ENCODE data around the gene ENC1. TPM values are rescaled to one million over a fixed set of nuclear protein-coding genes. Genes with fewer than 3 reads are reported as not detected.

ENC1 gene
- total RNA-seq, 2 donors from 2014 or later = 0.60 to 1.9 TPM

DNA sequence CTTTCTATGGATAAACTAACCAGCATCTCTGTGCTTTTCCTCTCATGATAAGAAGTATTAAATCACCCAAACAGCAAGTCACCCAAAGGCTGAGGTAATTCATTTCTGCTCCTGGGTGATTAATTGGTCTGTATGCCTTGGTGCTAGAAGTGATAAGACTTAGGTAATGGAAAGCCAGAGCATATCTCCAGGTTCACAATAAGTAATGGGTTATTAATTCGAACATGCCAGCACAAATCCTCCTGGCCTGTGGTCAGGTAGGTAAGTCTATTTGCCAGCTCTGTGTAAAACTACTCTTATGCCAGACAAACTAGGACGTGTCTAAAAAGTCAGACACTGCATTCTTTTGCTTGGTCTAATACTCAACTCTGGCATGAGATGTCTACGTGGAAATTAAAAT is 11.2 kb upstream of the ENC1 start:
- no peak overlapping the region for H3K4me3 Mint-ChIP-seq
- peaks cover 2% of the 10 kb centered on the region for H3K27me3 Mint-ChIP-seq (ENCODE audit: low read depth)
- DNase-seq = no peak

DNA sequence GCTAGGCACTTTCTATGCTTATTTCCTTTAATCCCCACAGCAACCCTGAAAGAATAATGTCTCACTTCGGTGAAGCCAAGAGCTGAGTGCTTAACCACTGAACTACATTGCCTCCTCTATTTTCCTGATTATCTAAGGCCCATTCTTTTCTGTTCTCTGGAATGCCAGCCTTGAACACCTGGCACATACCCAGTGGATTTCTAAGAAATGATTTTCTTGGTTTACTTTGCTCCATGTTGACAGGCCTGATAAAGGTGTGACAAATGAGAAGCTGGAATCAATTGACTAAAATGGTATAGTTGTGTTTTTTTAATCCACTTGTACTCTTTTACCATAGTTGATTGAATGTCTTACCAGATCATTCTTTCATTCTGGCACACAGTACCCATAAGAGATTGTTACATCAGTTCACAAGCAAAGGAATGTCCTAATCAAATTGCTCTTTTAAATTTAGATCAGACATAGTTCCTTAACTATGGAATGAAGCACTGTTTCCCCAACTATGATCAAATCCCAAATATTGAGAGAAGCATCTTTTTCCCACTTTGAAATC is 9.0 kb upstream of the ENC1 start:
- Mint-ChIP-seq H3K9me3 (no peaks in the 10 kb centered on the region), H3K4me3 (no peak overlapping the region), H3K27me3 (ENCODE audit: low read depth) (peaks cover 18% of the 10 kb centered on the region), H3K36me3 (ENCODE audit: insufficient read depth in 2 of 2) (no peaks in the 10 kb centered on the region), H3K27ac (no peak overlapping the region), H3K4me1 (ENCODE audit: low read depth) (peaks cover 5% of the 10 kb centered on the region)
- ATAC-seq (replicated peaks in 1 of 2) (no peak), DNase-seq (no peak)

More for the DNA sequence above, 11.2 kb upstream of the ENC1 start:
- no peak for ATAC-seq (replicated peaks in 1 of 2)
- Mint-ChIP-seq H3K27ac (no peak overlapping the region), H3K4me1 (ENCODE audit: low read depth) (no peaks in the 10 kb centered on the region), H3K36me3 (ENCODE audit: insufficient read depth in 2 of 2) (no peaks in the 10 kb centered on the region), H3K9me3 (no peaks in the 10 kb centered on the region)

DNA sequence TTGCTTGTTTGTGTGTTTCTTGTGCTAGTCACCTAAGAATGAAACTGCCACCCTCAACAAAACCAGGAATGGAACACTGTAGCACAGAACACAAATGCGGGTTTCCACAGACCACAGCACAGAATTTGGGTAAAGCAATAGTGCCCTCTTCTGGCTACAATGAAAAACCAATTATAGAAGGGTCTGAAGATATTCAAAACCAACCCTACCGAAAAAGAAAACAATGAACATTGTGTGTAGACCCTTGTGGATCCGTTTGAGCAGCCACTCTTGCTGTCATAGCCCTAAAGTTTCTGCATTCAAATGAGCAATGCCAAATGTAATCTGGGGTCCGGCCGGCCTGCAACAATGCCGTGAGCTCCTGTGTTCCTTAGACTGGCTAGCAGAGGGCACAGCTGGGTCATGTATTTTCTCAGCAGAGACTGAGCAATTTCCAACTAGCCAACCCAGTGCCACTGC is 8.3 kb upstream of the ENC1 start:
- Mint-ChIP-seq H3K4me3 (no peak overlapping the region), H3K27me3 (ENCODE audit: low read depth) (peaks cover 21% of the 10 kb centered on the region)

DNA sequence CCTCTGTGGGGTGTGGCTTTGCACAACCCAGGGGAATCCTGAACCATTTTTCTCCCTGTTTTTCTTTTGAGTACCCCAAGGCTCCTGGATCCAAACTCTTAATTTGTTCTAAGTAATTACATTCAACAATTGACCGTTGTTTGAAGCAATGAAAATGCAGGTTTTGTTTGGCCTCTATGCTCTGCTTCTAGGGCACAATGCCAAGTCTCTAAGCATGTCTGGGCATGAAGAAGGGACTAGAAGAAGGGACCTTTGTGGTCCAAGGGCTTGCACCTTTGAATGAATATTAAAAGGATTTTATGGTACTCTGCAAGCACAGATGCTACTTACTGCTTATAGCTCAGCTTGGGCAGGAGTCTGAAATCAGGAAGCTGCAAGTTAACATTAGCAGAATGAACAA is 6.6 kb upstream of the ENC1 start:
- H3K36me3 Mint-ChIP-seq (ENCODE audit: insufficient read depth in 2 of 2) = no peaks in the 10 kb centered on the region
- H3K4me1 Mint-ChIP-seq (ENCODE audit: low read depth) = peaks cover 10% of the 10 kb centered on the region
- H3K4me3 Mint-ChIP-seq = no peak overlapping the region
- no peak for DNase-seq
- no peaks in the 10 kb centered on the region for H3K9me3 Mint-ChIP-seq
- H3K27ac Mint-ChIP-seq = no peak overlapping the region
- peaks cover 39% of the 10 kb centered on the region for H3K27me3 Mint-ChIP-seq (ENCODE audit: low read depth)
- ATAC-seq (replicated peaks in 1 of 2) = no peak

More for the DNA sequence above, 8.3 kb upstream of the ENC1 start:
- no peaks in the 10 kb centered on the region for H3K36me3 Mint-ChIP-seq (ENCODE audit: insufficient read depth in 2 of 2)
- peak overlapping the region; percentile 42 for H3K27ac Mint-ChIP-seq
- DNase-seq (peak; percentile 22 to 43), ATAC-seq (replicated peaks in 1 of 2) (peak; percentile 89 to 90)
- H3K4me1 Mint-ChIP-seq (ENCODE audit: low read depth) = peaks cover 5% of the 10 kb centered on the region
- no peaks in the 10 kb centered on the region for H3K9me3 Mint-ChIP-seq

DNA sequence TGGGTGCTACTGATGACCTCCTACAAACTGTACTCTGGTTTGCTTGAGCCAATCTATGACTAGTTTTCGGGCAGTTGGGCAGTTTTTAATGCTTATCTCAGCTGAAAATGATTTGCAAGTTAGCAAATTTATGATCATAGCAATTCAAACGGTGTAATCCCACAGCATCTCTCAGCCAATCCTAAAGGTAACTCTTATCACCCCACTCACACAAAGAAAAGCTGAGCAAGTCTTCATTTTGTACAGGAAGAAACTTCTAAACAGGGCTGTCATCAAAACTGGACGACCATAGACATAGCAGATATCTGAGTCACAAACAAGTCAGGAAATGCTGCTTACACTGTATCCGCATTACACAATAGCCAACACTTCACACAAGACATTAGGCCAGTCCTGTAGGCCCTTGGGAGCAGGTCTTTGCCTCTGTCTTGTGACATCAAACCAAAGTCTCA is 2.6 kb upstream of the ENC1 start:
- H3K9me3 Mint-ChIP-seq = no peaks in the 10 kb centered on the region
- H3K36me3 Mint-ChIP-seq (ENCODE audit: insufficient read depth in 2 of 2) = no peaks in the 10 kb centered on the region
- peaks cover 70% of the 10 kb centered on the region for H3K27me3 Mint-ChIP-seq (ENCODE audit: low read depth)
- H3K4me3 Mint-ChIP-seq = no peak overlapping the region
- DNase-seq (no peak), ATAC-seq (replicated peaks in 1 of 2) (no peak)
- H3K4me1 Mint-ChIP-seq (ENCODE audit: low read depth) = peaks cover 45% of the 10 kb centered on the region
- H3K27ac Mint-ChIP-seq = no peak overlapping the region

DNA sequence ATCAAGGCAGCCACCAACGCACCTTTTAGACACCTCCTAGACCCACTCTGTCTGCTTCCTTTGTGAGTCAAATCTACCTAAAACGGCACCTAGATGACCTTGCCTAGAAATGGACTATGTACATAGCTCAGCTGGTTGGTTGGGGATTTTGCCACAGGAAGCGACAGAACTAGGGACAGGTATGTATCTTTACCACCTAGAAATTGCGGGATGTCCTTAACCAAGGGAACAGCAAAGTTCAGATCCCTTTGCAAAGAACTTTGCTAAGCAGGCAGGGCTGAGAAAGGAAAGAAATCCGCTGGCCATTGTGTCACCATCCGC is 2.0 kb upstream of the ENC1 start:
- H3K27me3 Mint-ChIP-seq (ENCODE audit: low read depth) = peaks cover 76% of the 10 kb centered on the region
- H3K27ac Mint-ChIP-seq = no peak overlapping the region
- peak overlapping the region in 1 of 2 donors; percentile 97 for H3K4me3 Mint-ChIP-seq
- ATAC-seq (replicated peaks in 1 of 2) (no peak), DNase-seq (no peak)
- peaks cover 50% of the 10 kb centered on the region for H3K4me1 Mint-ChIP-seq (ENCODE audit: low read depth)
- H3K9me3 Mint-ChIP-seq = no peaks in the 10 kb centered on the region
- H3K36me3 Mint-ChIP-seq (ENCODE audit: insufficient read depth in 2 of 2) = no peaks in the 10 kb centered on the region

DNA sequence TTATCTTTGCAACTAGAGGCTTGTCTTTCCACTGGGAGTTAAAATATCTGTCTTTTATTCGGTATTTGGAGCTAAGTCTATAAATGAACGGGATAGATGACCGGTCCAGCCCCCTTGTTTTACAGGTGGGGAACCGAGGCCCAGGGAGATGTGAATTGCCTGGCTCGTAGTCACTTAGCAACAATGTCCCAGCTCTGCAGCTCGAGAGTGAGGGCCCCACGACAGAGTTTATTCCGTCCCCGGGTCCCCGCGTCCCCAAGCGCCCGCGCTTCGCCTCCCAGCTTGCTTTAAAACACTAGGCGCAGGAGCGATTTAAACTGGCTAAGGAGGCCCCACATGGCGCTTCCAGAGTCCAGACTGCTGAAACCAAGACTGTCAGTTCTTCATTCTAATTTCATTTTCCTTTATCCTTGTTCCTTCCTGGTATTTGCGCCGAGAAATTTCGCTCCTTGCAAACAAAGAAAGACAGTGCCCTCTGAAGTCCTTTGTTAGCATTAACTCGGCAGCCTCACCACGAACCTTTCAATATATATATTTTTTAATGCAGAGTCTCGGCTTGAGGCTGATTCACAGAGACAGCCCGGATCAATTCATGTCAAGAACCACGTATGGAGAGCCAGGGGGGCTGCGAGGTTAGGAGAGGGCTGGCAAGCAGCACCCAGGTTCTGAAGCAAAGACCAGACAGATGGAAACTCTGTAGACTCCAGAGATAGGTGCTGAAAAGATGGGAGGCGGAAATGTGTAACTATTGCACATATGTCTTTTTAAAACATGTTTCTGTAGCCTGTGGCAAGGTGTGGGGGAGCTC is 1.4 kb upstream of the ENC1 start:
- DNase-seq (peak; percentile 19 to 29), ATAC-seq (replicated peaks in 1 of 2) (no peak)
- H3K27me3 Mint-ChIP-seq (ENCODE audit: low read depth) = peaks cover 82% of the 10 kb centered on the region
- H3K9me3 Mint-ChIP-seq = no peaks in the 10 kb centered on the region
- peaks cover 50% of the 10 kb centered on the region for H3K4me1 Mint-ChIP-seq (ENCODE audit: low read depth)
- H3K36me3 Mint-ChIP-seq (ENCODE audit: insufficient read depth in 2 of 2) = no peaks in the 10 kb centered on the region
- H3K27ac Mint-ChIP-seq = no peak overlapping the region
- peak overlapping the region; percentile 88 to 97 for H3K4me3 Mint-ChIP-seq

DNA sequence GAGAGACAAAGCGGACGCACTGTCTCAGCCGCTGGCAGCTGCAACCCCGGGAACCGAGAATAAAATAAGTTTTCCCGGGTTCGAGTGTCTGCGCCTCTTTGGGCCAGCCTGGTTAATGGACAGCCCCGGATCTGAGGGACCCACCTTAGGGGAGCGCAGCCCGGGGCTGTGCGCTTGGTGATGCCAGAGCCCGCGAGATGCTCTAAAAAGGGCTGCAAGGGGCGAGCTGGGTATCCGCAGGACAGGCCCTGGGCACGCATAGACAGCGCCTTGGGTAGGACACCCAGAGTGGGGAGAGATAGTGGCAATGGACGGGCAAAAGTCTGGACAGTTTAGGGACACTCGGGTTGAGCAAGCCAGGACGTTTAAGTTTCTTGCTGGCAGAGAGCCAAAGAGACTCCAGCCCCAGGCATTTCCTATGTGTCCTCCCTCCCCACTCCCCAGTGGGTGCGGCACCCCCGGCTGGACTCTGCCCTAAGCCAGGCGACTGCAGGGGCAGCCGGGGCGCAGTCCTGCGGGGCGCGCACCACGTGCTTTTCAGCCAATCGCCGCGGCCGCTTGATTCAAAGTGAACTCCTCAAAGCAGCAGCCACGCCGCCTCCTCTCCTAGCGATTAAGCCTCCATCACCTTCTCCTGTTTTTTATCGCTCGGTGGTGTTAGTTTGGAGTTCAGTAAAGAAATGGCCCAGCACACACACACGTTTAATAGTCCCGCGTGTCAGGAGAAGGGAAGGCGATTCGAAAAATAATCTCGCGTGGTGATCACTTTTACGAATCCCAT is 616 bp upstream of the ENC1 start:
- H3K4me1 Mint-ChIP-seq (ENCODE audit: low read depth) = peaks cover 50% of the 10 kb centered on the region
- peak; percentile 31 to 32 for ATAC-seq (replicated peaks in 1 of 2)

DNA sequence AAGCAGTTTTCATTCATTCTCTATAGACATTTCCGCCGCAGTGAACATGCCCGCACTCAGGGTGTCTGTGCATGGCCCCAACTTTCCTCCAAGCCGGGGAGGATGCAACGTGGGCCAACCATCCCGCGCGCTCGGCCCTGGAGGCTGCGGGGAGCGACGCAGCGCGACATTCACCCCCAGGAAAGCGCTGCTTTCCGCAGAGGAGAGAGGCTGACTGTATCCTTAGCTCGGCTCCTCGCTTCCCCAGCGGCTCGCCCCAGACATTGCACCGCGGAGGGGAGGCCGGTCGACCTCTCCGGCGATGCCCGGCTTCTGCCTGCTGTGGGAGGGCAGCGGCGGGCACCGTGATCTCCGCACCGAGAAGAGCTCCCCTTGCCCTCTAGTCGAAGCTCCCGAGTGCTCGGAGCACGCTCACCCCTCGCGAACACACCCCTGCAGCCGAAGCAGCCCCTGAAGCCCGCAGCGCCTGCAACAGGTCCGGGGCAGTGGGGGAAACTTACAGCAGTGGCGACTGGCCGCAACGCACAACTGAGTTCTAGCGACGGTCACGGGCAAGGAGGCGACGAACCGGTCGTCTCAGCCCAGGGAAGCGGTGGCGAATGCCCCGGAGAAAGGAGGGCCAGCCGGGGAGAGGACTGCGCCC is 600 bp downstream of the ENC1 start:
- DNase-seq (peak; percentile 48 to 53), ATAC-seq (replicated peaks in 1 of 2) (peak; percentile 47 to 50)
- Mint-ChIP-seq H3K27ac (peak overlapping the region; percentile 25), H3K4me3 (peak overlapping the region; percentile 88 to 97), H3K36me3 (ENCODE audit: insufficient read depth in 2 of 2) (no peaks in the 10 kb centered on the region), H3K9me3 (no peaks in the 10 kb centered on the region), H3K4me1 (ENCODE audit: low read depth) (peaks cover 45% of the 10 kb centered on the region), H3K27me3 (ENCODE audit: low read depth) (peaks cover 79% of the 10 kb centered on the region)

More for the DNA sequence above, 616 bp upstream of the ENC1 start:
- DNase-seq = peak; percentile 45 to 50
- no peaks in the 10 kb centered on the region for H3K9me3 Mint-ChIP-seq
- peaks cover 83% of the 10 kb centered on the region for H3K27me3 Mint-ChIP-seq (ENCODE audit: low read depth)
- no peaks in the 10 kb centered on the region for H3K36me3 Mint-ChIP-seq (ENCODE audit: insufficient read depth in 2 of 2)
- H3K4me3 Mint-ChIP-seq = peak overlapping the region; percentile 88 to 97
- H3K27ac Mint-ChIP-seq = no peak overlapping the region

DNA sequence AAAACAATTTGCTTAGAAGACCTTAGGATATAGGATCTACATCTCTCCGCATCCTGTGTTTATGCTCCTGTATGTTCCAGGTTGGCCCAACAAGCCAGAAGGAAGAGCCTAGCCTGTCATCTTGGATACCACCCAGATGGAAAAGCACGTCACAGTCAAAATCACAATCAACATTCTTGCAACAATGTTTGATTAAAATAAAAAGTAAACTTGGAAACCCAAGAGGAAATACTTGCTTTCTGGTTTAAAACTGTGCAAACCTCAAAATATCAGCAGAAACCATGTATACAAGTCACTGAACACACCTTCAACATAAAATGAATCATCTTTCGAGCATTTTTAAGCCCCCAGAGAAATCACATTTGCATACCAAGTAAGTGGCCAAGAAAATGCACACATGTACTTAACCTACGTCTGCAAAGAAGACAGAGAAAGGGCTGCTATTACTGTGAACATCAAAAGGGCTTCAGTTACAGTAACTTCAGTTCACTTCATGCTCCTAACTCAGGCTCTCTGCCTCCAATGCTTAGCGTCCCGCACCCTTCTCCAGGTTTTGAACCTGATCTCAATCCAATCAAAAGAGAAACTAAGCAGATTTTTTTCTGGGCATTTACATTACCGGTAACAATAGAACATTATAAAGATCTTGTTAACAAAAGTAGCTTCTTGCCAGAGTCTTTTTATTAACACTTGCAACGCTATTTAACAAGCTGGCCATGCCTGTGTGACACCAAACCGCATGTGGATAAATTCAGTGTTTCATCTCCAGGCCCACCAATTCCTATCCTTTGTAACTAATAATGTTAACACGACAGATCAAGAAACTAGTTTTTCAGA is 1.3 kb downstream of the ENC1 start:
- peak overlapping the region; percentile 88 to 97 for H3K4me3 Mint-ChIP-seq
- H3K4me1 Mint-ChIP-seq (ENCODE audit: low read depth) = peaks cover 45% of the 10 kb centered on the region
- peaks cover 79% of the 10 kb centered on the region for H3K27me3 Mint-ChIP-seq (ENCODE audit: low read depth)
- H3K9me3 Mint-ChIP-seq = no peaks in the 10 kb centered on the region
- DNase-seq (no peak), ATAC-seq (replicated peaks in 1 of 2) (peak; percentile 35 to 56)
- peak overlapping the region; percentile 25 for H3K27ac Mint-ChIP-seq
- no peaks in the 10 kb centered on the region for H3K36me3 Mint-ChIP-seq (ENCODE audit: insufficient read depth in 2 of 2)

DNA sequence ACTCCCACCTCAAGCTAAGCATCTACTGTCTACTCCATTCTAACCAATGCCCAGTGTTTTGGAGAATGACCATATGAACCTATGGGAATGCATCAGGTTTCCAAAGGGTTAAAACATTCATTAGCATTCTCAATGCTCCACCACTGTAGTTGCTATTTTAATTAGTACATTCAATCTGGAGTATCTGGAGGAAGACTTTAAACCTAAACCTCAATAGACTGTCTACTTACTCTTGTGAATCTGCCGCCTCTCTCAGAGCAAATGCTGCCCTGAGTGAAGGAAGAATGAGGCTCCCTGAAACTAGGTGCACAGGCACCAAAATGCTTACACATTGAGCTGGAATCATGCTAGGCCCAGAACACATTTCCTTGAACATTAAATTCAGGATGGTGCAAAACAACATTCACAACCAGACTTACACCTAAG is 2.0 kb downstream of the ENC1 start:
- H3K27ac Mint-ChIP-seq = no peak overlapping the region
- no peak for ATAC-seq (replicated peaks in 1 of 2)
- peaks cover 72% of the 10 kb centered on the region for H3K27me3 Mint-ChIP-seq (ENCODE audit: low read depth)
- no peaks in the 10 kb centered on the region for H3K9me3 Mint-ChIP-seq
- DNase-seq = no peak
- H3K4me3 Mint-ChIP-seq = peak overlapping the region; percentile 88 to 97
- no peaks in the 10 kb centered on the region for H3K36me3 Mint-ChIP-seq (ENCODE audit: insufficient read depth in 2 of 2)
- H3K4me1 Mint-ChIP-seq (ENCODE audit: low read depth) = peaks cover 45% of the 10 kb centered on the region

DNA sequence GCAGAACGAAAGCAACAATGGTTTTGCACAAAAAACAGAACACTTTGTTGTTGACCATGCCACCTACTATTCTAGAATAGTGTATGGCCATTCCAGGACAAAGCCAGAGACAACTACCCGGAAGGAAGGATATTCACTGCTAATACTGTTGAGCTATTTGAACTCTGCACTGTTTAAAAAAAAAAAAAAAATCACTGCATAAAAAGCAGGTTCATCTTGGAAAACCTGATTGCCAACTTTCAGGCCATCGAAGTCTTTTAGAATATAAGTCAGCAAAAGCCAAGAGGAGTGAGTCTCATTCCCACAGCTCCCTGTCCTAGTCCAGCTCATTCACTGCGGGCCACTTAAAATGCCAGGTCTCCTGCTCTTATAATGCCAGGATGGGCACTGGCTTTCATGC is 4.0 kb downstream of the ENC1 start:
- Mint-ChIP-seq H3K36me3 (ENCODE audit: insufficient read depth in 2 of 2) (no peaks in the 10 kb centered on the region), H3K27me3 (ENCODE audit: low read depth) (peaks cover 52% of the 10 kb centered on the region), H3K9me3 (no peaks in the 10 kb centered on the region), H3K4me1 (ENCODE audit: low read depth) (peaks cover 51% of the 10 kb centered on the region), H3K27ac (no peak overlapping the region), H3K4me3 (no peak overlapping the region)
- ATAC-seq (replicated peaks in 1 of 2) = no peak
- DNase-seq = no peak
